Skeletal muscle satellite cell (primary cell): ENCODE measurements around the gene UVSSA.

Experiments used
- H3K27me3 ChIP-seq: 2 replicates; pipeline ENCODE4 v1.7.0; 2013; ENCODE audit warnings: low read length; ENCODE audit not compliant: control insufficient read depth, insufficient read depth
- H3K36me3 ChIP-seq: 2 replicates; pipeline ENCODE4 v1.7.0; 2013; ENCODE audit warnings: mild to moderate bottlenecking, control low read depth, low read length; ENCODE audit not compliant: insufficient read depth
- H3K4me1 ChIP-seq: 2 replicates; pipeline ENCODE4 v1.7.0; 2013; ENCODE audit warnings: low read length; ENCODE audit not compliant: control insufficient read depth, insufficient read depth
- H3K4me2 ChIP-seq: 2 replicates; pipeline ENCODE4 v1.7.0; 2013; ENCODE audit warnings: mild to moderate bottlenecking, low read length
- H3K4me3 ChIP-seq: 2 replicates; pipeline ENCODE4 v1.7.0; 2013; ENCODE audit warnings: low read length
- H3K9ac ChIP-seq: 2 replicates; pipeline ENCODE4 v1.7.0; 2013; ENCODE audit warnings: mild to moderate bottlenecking, low read depth, low read length, moderate library complexity
- H3K9me3 ChIP-seq: replicated peaks from 2 replicates; pipeline ENCODE4 v1.7.0; 2013; ENCODE audit warnings: mild to moderate bottlenecking, control low read depth, low read length

UVSSA gene

DNA sequence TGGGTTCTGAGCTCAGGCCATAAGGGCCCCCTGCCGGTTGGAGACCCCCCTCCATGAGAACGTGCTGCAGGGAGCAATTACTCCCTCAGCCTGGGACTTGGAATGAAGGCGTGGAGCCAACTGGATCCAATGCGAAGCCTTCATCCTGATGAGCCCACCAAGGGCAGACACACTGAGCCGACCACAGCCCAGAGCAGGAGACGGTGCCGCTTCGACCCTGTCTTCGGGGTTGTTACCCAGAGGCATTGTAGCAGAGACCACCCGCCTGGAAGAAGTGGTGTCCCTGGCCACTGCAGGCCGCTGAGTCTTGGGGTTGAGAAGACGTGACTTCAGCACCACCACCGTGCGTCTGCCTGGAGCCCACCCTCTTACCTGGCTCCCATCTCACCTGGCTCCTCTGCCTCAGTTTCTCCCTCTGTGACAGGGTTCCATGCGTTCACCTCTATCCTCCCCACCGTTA is 66.2 kb downstream of the UVSSA start:
- Histone ChIP-seq H3K4me2 (no peak overlapping the region), H3K4me1 (no peaks in the 10 kb centered on the region), H3K27me3 (peaks cover 82% of the 10 kb centered on the region), H3K9me3 (no peaks in the 10 kb centered on the region), H3K9ac (no peak overlapping the region), H3K36me3 (no peaks in the 10 kb centered on the region), H3K4me3 (no peak overlapping the region)

DNA sequence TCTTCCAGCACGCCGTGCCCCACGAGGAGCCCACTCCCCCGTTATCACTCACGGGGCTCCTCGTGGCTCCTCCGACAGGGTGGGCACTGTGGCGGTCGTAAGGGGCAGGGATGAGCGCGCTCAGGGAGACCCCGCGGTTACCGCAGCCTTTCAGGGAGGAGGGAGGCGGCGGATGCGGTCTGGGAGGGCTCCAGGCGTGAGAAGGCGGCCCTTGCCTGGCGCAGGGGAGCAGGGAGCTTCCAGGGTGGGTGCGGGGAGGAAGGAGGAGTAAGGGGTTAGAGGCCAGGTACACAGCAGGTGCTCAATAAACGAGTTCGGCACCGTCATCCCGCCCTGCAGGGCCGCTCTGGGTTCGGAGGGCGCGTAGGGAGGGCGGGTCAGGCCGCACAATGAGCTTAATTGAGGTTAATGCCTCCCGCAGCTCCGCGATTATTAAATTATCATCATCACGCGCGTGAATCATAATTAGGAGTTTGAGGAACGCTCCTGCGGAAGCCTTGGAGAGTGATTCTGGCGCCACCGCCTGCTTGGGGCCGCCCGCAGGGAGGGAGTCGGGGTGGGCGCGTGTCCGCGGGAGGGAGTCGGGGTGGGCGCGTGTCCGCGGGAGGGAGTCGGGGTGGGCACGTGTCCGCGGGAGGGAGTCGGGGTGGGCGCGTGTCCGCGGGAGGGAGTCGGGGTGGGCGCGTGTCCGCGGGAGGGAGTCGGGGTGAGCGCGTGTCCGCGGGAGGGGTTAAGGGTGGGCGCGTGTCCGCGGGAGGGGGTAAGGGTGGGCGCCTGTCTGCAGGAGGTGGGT is 66.9 kb downstream of the UVSSA start:
- no peaks in the 10 kb centered on the region for H3K36me3 ChIP-seq
- no peak overlapping the region for H3K4me2 ChIP-seq
- H3K27me3 ChIP-seq, result peaks cover 80% of the 10 kb centered on the region
- H3K9me3 ChIP-seq, result no peaks in the 10 kb centered on the region
- no peaks in the 10 kb centered on the region for H3K4me1 ChIP-seq
- no peak overlapping the region for H3K4me3 ChIP-seq
- no peak overlapping the region for H3K9ac ChIP-seq

DNA sequence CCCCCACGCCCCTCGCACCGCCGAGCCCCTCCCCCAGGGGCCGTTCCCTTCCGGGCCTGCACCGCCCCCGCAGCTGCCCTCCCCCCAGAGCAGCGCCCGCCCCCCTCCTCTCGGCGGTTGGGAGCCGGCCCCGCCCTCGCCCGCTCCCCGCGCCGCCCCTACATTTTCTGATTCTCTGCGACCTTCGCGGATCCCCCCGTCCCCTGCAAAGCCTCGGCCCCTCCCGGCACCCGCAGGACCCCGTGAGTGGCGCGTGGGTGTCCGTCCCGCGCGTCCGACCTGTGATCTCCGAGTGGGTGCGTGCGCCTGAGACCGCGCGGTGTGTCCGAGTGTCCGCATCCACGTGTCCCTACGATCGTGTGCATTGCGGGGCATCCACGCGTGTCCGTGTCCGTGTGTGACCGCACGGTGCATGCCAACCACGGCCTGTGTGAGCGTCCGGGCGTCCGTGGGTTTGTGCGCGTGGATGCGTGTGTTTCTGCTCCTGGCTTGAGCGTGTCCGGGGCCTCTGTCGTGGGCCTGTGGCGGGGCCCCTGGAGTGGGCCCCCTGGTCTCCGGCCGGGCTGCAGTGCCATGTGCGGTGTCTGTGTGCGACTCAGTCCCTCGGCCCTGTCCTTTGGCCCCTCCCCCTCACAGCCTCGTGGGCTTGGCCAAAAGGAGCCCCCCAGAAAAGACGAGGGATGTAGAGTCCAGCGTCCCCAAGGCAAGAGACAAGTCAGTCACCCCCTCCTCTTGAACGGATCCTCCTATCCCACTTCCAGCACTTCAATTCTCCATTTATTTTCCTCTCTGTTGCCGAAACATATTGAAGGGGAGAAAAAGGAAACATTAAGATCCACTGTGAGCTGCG is 68.0 kb downstream of the UVSSA start:
- H3K36me3 ChIP-seq, result no peaks in the 10 kb centered on the region
- no peak overlapping the region for H3K4me3 ChIP-seq
- peaks cover 76% of the 10 kb centered on the region for H3K27me3 ChIP-seq
- no peaks in the 10 kb centered on the region for H3K4me1 ChIP-seq
- no peaks in the 10 kb centered on the region for H3K9me3 ChIP-seq
- H3K9ac ChIP-seq, result no peak overlapping the region
- no peak overlapping the region for H3K4me2 ChIP-seq

DNA sequence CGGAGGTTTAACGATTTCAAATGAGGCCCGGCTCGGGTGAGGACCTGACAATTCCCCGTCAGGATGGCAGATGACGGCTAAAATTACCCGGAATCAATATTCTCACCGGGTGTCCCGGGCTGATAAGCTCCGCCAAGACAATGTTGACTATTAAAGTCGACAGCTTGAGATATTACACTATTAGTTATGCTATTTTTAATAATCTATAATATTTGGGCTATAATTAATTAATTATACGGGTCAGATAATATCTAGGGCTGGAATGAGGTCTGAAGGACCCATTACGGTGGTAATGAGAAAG is 68.6 kb downstream of the UVSSA start:
- Histone ChIP-seq H3K9me3 (no peaks in the 10 kb centered on the region), H3K9ac (no peak overlapping the region), H3K4me2 (no peak overlapping the region), H3K27me3 (peaks cover 74% of the 10 kb centered on the region), H3K36me3 (no peaks in the 10 kb centered on the region), H3K4me3 (no peak overlapping the region), H3K4me1 (no peaks in the 10 kb centered on the region)

DNA sequence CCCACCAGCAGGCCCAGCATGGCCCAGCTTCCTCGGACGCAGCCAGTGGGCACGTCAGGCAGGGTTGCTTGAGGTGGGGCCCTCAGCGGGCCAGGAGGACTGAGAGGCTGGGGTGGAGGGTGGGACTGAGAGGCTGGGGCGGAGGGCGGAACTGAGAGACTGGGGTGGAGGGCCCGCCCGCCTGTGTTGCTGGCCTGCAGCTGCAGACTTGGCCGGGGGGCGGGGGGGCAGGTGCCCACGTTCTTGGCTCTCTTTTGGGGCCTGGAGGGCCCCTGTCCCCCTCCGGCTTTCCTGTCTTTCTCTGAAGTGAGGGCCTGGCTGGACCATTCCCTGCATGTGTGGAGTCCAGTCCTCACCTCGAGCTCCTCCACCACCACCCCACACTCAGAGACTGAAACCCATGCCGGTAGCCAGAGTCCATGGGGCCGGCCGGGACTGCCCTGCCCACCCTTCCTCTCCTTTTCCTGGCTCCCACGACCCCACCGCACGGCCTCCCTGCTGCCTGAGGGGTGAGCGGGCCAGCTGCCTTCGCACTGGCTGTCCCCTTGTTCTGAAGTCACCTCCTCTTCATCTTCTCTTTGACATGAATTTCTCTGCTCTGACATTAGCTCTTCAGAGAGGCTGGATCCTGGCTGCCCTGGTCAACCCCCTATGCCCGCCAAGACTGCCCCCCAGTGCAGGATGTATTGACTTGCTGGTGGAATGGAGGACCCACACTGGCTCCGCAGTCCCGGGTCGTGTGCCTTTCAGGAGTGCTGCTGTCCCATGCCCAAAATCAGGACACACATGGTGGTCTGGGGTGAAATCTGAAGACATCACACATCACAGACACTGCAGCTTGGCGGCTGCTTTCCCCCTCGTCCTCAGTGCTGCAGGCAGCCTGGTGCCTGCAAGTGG is 69.3 kb downstream of the UVSSA start:
- Histone ChIP-seq H3K9me3 (no peaks in the 10 kb centered on the region), H3K4me2 (no peak overlapping the region), H3K27me3 (peaks cover 71% of the 10 kb centered on the region), H3K36me3 (no peaks in the 10 kb centered on the region), H3K9ac (no peak overlapping the region), H3K4me3 (no peak overlapping the region), H3K4me1 (no peaks in the 10 kb centered on the region)

DNA sequence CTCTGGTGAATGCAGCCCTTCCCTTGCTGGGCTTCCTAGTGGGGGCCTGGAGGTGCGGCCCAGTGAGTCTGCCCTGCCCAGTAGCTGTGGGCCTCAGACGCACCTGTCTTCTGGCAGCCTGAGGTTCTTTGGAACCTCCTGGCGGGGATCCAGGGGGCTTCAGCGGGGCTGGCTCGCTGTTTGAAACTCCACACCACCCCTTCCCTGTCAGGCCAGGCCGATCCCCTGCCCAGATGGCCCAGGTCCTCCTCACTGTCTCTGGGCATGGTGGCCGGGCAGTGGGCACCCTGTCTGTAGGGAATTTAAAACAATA is 69.9 kb downstream of the UVSSA start:
- H3K4me1 ChIP-seq, result no peaks in the 10 kb centered on the region
- H3K9me3 ChIP-seq, result no peaks in the 10 kb centered on the region
- peaks cover 65% of the 10 kb centered on the region for H3K27me3 ChIP-seq
- no peak overlapping the region for H3K4me3 ChIP-seq
- H3K36me3 ChIP-seq, result no peaks in the 10 kb centered on the region
- no peak overlapping the region for H3K4me2 ChIP-seq
- H3K9ac ChIP-seq, result no peak overlapping the region

DNA sequence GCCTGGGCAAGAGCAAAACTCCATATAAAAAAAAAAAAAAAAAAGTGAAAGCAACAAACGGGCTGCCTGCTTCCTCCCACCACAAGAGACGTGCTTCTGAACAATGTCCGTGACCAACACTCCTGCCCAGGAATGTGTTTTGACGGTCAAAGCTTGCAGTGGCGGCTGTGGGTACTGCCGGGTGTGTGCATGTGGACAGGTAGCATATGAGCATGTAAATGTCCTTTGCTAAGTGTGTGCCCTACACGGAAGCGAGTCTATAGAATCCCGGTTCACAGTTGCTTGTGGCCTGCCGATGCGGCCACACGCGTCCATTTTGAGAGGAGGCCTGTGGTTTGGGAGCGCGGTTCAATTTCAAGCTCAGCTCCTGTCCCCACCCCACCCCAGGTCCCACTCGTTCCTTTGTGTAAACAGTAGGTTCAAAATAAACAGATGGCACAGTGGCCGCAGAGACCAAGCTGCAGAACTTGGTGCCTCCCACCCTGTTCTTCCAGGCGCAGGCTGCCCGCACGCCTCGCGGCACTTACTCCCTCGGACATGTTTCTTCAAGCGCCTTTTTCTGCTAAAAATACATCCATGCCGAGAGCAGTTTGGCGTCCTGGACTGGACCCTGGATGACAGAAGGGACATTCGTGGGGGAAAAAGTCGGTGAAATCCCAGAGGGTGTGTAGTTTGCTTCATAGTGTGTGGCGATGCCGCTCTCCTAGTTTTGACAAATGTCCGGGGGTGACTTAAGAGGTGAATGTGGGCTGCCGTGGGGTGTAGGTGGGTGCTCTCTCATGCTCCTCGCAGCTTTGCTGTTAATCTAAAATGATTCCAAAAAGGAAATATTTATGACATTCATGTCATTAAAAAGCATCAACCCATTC is 70.7 kb downstream of the UVSSA start:
- H3K27me3 ChIP-seq, result peaks cover 63% of the 10 kb centered on the region

DNA sequence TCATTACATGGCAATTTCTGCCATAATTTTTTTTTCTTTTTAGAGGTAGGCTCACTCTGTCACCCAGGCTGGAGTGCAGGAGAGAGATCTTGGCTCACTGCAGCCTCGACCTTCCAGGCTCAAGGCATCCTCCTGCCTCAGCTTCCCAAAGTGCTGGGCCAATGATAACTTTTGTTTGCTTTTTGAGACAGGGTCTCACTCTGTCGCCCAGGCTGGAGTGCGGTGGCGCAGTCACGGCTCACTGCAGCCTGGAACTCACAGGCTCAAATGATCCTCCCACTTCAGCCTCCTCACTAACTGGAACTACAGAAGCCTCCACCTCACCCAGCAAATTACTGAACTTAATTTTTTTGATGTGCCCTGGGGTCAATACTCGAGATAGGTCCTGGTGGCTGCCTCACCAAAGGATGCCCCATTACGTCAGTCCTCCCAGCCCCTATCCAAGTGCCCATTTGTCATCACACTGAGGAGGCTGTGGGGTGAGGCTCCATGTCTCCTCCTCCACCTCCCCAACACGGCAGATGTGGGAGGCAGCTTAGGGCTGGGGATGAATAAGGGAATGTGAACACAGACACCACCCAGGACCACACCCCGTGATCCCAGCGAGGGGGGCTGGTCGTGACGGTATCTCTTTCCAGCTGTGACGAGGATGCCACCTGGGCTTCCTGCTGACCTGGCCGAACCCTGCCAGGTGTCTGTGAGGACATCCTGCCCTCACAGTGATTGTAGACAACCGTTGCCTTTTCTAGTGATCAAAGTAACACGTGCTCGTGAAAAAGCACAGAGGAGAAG is 71.7 kb downstream of the UVSSA start:
- H3K27me3 ChIP-seq, result peaks cover 56% of the 10 kb centered on the region
- no peak overlapping the region for H3K4me3 ChIP-seq
- no peak overlapping the region for H3K9ac ChIP-seq
- H3K36me3 ChIP-seq, result no peaks in the 10 kb centered on the region
- no peak overlapping the region for H3K4me2 ChIP-seq
- no peaks in the 10 kb centered on the region for H3K4me1 ChIP-seq
- H3K9me3 ChIP-seq, result no peaks in the 10 kb centered on the region

More for the DNA sequence above, 70.7 kb downstream of the UVSSA start:
- Histone ChIP-seq H3K9me3 (no peaks in the 10 kb centered on the region), H3K4me3 (no peak overlapping the region), H3K4me2 (no peak overlapping the region), H3K36me3 (no peaks in the 10 kb centered on the region), H3K9ac (no peak overlapping the region), H3K4me1 (no peaks in the 10 kb centered on the region)

DNA sequence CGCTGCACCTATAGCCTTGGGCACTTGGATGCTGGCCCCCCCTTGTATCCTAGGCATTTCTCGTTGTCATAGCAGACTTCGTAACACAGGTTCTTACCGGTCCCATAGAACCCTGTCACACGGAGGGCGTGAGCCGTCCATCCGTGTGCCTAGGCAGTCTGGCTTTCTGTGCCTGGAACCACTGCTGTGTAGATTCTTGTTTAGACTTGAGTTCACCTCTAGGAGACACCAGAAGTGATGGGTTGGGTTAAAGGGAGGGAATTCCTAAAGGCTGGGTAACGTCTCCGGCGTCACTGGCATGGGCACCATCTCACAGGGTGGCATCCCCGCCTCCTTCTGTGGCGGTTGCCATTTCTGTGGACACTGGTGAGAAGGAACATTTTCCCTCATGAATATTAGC is 72.7 kb downstream of the UVSSA start:
- H3K4me2 ChIP-seq, result no peak overlapping the region
- H3K4me3 ChIP-seq, result no peak overlapping the region
- no peaks in the 10 kb centered on the region for H3K4me1 ChIP-seq
- peaks cover 57% of the 10 kb centered on the region for H3K27me3 ChIP-seq
- H3K9ac ChIP-seq, result no peak overlapping the region
- H3K9me3 ChIP-seq, result no peaks in the 10 kb centered on the region
- no peaks in the 10 kb centered on the region for H3K36me3 ChIP-seq

DNA sequence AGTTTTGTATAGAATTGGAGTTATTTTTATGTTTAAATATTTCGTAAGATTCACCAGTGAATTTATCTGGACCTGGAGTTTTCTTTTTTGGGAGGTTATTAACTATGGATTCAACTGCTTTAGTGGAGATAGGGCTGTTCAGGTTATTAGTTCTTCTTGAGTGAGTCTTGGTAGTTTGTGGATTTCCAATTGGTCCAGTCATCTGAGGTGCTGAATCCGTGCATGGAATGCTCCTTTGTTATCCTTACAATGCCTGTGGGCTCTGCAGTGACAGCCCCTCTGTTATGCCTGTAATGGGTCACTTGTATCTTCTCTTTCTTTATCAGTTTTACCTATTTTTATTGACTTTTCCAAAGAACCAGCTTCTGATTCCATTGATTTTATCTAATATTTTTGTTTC is 74.6 kb downstream of the UVSSA start:
- Histone ChIP-seq H3K36me3 (no peaks in the 10 kb centered on the region), H3K27me3 (peaks cover 46% of the 10 kb centered on the region), H3K9ac (no peak overlapping the region), H3K4me3 (no peak overlapping the region), H3K4me1 (no peaks in the 10 kb centered on the region), H3K4me2 (no peak overlapping the region), H3K9me3 (no peaks in the 10 kb centered on the region)
